Measurements from ENCODE around the gene ENPP5.

ENPP5 gene

GRCh38 chr6:46203391-46204177 is 32.8 kb upstream of the ENPP5 start (continued):
- TF ChIP-seq CSDC2 (CRISPR knock-in tag; IDR thresholded peaks at IDR 0.05) (no peak), GLIS3 (CRISPR knock-in tag; IDR thresholded peaks at IDR 0.05) (no peak)

DNA sequence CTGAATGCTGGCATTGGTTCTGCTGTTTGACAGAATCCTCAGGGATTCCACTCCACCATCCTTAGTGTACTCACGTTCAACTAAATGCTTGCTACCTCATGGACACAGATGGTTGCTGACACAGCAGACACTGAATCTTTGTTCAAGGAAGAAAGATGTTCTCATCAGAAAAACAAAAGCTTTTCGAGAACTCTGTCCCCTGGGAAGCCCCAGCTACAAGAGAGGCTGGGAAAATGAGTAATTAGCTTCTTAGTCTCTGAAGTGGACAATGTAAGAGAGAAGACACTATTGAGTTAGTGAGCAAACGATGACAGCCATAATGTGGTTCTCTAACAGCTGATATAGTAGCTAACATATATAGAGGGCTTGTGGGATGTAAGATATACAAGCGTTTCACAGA is 30.9 kb upstream of the ENPP5 start:
- TF ChIP-seq ZFP30 (CRISPR knock-in tag; IDR thresholded peaks at IDR 0.05), result no peak
- TF ChIP-seq CSDC2 (CRISPR knock-in tag; IDR thresholded peaks at IDR 0.05), result no peak
- no peak for TF ChIP-seq OSR1 (CRISPR knock-in tag; IDR thresholded peaks at IDR 0.05)
- TF ChIP-seq ZNF8 (CRISPR knock-in tag; IDR thresholded peaks at IDR 0.05), result no peak
- TF ChIP-seq, protein P1, sequence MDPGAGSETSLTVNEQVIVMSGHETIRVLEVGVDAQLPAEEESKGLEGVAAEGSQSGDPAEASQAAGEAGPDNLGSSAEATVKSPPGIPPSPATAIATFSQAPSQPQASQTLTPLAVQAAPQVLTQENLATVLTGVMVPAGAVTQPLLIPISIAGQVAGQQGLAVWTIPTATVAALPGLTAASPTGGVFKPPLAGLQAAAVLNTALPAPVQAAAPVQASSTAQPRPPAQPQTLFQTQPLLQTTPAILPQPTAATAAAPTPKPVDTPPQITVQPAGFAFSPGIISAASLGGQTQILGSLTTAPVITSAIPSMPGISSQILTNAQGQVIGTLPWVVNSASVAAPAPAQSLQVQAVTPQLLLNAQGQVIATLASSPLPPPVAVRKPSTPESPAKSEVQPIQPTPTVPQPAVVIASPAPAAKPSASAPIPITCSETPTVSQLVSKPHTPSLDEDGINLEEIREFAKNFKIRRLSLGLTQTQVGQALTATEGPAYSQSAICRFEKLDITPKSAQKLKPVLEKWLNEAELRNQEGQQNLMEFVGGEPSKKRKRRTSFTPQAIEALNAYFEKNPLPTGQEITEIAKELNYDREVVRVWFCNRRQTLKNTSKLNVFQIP (CRISPR knock-in tag; IDR thresholded peaks at IDR 0.05; ENCODE audit: borderline replicate concordance, low read depth), result no peak
- no peak for TF ChIP-seq PPARA (CRISPR knock-in tag; IDR thresholded peaks at IDR 0.05; ENCODE audit: borderline replicate concordance)
- TF ChIP-seq TOX (CRISPR knock-in tag; IDR thresholded peaks at IDR 0.05; ENCODE audit: borderline replicate concordance), result no peak
- no peak for TF ChIP-seq BACH2 (CRISPR knock-in tag; IDR thresholded peaks at IDR 0.05; ENCODE audit: borderline replicate concordance)
- ATAC-seq, result no peak

GRCh38 chr6:46199387-46199786 is 28.6 kb upstream of the ENPP5 start:
- TF ChIP-seq, protein P2, sequence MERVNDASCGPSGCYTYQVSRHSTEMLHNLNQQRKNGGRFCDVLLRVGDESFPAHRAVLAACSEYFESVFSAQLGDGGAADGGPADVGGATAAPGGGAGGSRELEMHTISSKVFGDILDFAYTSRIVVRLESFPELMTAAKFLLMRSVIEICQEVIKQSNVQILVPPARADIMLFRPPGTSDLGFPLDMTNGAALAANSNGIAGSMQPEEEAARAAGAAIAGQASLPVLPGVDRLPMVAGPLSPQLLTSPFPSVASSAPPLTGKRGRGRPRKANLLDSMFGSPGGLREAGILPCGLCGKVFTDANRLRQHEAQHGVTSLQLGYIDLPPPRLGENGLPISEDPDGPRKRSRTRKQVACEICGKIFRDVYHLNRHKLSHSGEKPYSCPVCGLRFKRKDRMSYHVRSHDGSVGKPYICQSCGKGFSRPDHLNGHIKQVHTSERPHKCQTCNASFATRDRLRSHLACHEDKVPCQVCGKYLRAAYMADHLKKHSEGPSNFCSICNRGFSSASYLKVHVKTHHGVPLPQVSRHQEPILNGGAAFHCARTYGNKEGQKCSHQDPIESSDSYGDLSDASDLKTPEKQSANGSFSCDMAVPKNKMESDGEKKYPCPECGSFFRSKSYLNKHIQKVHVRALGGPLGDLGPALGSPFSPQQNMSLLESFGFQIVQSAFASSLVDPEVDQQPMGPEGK (CRISPR knock-in tag; IDR thresholded peaks at IDR 0.05; ENCODE audit: borderline replicate concordance), result no peak
- TF ChIP-seq ARNTL (CRISPR knock-in tag; IDR thresholded peaks at IDR 0.05; ENCODE audit: borderline replicate concordance, low read depth) (no peak), PPARA (CRISPR knock-in tag; IDR thresholded peaks at IDR 0.05; ENCODE audit: borderline replicate concordance) (no peak), ESRRG (CRISPR knock-in tag; IDR thresholded peaks at IDR 0.05) (no peak)
- TF ChIP-seq, protein P1 (CRISPR knock-in tag; IDR thresholded peaks at IDR 0.05; ENCODE audit: borderline replicate concordance, low read depth), result no peak
- ATAC-seq, result no peak

- no peak for ATAC-seq
- TF ChIP-seq, protein P3, sequence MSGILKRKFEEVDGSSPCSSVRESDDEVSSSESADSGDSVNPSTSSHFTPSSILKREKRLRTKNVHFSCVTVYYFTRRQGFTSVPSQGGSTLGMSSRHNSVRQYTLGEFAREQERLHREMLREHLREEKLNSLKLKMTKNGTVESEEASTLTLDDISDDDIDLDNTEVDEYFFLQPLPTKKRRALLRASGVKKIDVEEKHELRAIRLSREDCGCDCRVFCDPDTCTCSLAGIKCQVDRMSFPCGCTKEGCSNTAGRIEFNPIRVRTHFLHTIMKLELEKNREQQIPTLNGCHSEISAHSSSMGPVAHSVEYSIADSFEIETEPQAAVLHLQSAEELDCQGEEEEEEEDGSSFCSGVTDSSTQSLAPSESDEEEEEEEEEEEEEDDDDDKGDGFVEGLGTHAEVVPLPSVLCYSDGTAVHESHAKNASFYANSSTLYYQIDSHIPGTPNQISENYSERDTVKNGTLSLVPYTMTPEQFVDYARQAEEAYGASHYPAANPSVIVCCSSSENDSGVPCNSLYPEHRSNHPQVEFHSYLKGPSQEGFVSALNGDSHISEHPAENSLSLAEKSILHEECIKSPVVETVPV (CRISPR knock-in tag; IDR thresholded peaks at IDR 0.05), result no peak
- TF ChIP-seq SNAI2 (CRISPR knock-in tag; IDR thresholded peaks at IDR 0.05) (no peak), OSR1 (CRISPR knock-in tag; IDR thresholded peaks at IDR 0.05) (no peak), BACH2 (CRISPR knock-in tag; IDR thresholded peaks at IDR 0.05; ENCODE audit: borderline replicate concordance) (no peak), ZFP3 (CRISPR knock-in tag; IDR thresholded peaks at IDR 0.05) (no peak), ZNF565 (CRISPR knock-in tag; conservative IDR thresholded peaks at IDR 0.05; ENCODE audit: low read depth) (no peak), ISL1 (CRISPR knock-in tag; IDR thresholded peaks at IDR 0.05) (no peak), TOX (CRISPR knock-in tag; IDR thresholded peaks at IDR 0.05; ENCODE audit: borderline replicate concordance) (no peak), RARB (CRISPR knock-in tag; IDR thresholded peaks at IDR 0.05) (no peak), ZNF70 (CRISPR knock-in tag; IDR thresholded peaks at IDR 0.05) (no peak), GLIS3 (CRISPR knock-in tag; IDR thresholded peaks at IDR 0.05) (no peak), TCF4 (CRISPR knock-in tag; IDR thresholded peaks at IDR 0.05; ENCODE audit: borderline replicate concordance) (no peak), ZNF8 (CRISPR knock-in tag; IDR thresholded peaks at IDR 0.05) (no peak), PPARA (CRISPR knock-in tag; IDR thresholded peaks at IDR 0.05; ENCODE audit: borderline replicate concordance) (no peak), ARNTL (CRISPR knock-in tag; IDR thresholded peaks at IDR 0.05; ENCODE audit: borderline replicate concordance, low read depth) (no peak)
- TF ChIP-seq, protein P1 (CRISPR knock-in tag; IDR thresholded peaks at IDR 0.05; ENCODE audit: borderline replicate concordance, low read depth), result no peak
- TF ChIP-seq, protein P4, sequence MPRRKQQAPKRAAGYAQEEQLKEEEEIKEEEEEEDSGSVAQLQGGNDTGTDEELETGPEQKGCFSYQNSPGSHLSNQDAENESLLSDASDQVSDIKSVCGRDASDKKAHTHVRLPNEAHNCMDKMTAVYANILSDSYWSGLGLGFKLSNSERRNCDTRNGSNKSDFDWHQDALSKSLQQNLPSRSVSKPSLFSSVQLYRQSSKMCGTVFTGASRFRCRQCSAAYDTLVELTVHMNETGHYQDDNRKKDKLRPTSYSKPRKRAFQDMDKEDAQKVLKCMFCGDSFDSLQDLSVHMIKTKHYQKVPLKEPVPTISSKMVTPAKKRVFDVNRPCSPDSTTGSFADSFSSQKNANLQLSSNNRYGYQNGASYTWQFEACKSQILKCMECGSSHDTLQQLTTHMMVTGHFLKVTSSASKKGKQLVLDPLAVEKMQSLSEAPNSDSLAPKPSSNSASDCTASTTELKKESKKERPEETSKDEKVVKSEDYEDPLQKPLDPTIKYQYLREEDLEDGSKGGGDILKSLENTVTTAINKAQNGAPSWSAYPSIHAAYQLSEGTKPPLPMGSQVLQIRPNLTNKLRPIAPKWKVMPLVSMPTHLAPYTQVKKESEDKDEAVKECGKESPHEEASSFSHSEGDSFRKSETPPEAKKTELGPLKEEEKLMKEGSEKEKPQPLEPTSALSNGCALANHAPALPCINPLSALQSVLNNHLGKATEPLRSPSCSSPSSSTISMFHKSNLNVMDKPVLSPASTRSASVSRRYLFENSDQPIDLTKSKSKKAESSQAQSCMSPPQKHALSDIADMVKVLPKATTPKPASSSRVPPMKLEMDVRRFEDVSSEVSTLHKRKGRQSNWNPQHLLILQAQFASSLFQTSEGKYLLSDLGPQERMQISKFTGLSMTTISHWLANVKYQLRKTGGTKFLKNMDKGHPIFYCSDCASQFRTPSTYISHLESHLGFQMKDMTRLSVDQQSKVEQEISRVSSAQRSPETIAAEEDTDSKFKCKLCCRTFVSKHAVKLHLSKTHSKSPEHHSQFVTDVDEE (CRISPR knock-in tag; IDR thresholded peaks at IDR 0.05), result no peak
- TF ChIP-seq, protein P5, sequence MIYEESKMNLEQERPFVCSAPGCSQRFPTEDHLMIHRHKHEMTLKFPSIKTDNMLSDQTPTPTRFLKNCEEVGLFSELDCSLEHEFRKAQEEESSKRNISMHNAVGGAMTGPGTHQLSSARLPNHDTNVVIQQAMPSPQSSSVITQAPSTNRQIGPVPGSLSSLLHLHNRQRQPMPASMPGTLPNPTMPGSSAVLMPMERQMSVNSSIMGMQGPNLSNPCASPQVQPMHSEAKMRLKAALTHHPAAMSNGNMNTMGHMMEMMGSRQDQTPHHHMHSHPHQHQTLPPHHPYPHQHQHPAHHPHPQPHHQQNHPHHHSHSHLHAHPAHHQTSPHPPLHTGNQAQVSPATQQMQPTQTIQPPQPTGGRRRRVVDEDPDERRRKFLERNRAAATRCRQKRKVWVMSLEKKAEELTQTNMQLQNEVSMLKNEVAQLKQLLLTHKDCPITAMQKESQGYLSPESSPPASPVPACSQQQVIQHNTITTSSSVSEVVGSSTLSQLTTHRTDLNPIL (CRISPR knock-in tag; IDR thresholded peaks at IDR 0.05; ENCODE audit: low read depth), result no peak
Measured at GRCh38 chr6:46191961-46192360, 21.2 kb upstream of the ENPP5 start.

All from SK-N-SH treated with all-trans-retinoic acid at 6 μM for 48 hours (cell line).